Epithelial cell of esophagus (primary cell): ENCODE measurements around the gene SPAG16.
A peak's percentile ranks its signal among the peaks of the same experiment; 100 is the strongest.

Source experiments
- DNase-seq: peaks from one replicate; pipeline ENCODE4 v3.0.0; 2010; ENCODE audit warnings: low read depth
- H3K4me3 ChIP-seq: 2 replicates; pipeline ENCODE4 v1.5.1; 2011; ENCODE audit warnings: mild to moderate bottlenecking, low read length, control low read depth
- CTCF ChIP-seq: IDR thresholded peaks from 2 replicates; pipeline ENCODE4 v1.5.1; 2011; ENCODE audit warnings: low read depth, mild to moderate bottlenecking, low read length, control low read depth, inconsistent platforms; ENCODE audit not compliant: insufficient read depth; ENCODE audit errors: missing control alignments

The SPAG16 gene

DNA sequence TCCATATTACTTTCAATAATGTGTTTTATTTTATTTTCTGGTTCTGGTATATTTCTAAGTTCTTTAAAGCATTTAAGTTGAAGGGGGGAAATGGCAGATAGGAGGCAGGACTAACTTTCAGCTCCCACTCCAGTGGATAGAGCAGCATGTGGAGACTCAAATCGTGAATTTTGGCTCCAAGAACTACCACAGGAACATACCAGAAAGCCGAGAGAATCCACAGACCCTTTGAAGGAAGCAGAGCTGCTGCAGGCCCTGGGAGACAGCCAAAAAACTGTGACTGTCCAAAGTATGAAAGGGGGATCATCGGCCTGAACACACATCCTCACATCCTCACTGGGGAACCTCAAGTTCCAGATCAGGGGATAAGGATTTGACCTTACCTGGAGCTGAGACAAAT lies 919.0 kb downstream of the SPAG16 start:
- no peak overlapping the region for H3K4me3 ChIP-seq
- TF ChIP-seq CTCF = no peak
- DNase-seq = no peak

DNA sequence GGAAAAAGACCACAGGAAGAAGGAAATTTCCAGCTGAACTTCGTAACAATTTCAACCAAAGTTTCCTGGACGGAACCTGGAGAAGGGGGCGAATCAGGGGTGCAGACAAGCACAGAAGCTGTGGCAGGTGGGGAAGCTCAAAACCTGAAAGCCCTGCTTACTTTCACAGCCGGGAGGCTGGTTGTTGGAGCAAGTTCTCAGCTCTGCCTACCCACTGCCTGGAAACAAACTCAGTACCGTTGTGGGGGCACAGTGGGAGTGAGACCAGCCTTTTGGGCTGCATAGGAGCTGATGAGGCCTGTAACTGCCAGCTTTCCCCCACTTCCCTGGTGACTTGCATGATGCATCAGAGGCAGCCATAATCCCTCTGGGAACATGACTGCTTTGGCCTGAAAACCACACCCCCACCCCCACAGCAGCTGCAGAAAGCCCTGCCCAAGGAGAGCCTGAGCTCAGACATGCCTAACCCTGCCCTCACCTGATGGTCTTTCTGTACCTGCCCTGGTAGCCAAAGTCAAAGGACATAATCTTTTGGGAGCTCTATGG lies 919.6 kb downstream of the SPAG16 start:
- TF ChIP-seq CTCF = no peak
- DNase-seq = peak; percentile 89

DNA sequence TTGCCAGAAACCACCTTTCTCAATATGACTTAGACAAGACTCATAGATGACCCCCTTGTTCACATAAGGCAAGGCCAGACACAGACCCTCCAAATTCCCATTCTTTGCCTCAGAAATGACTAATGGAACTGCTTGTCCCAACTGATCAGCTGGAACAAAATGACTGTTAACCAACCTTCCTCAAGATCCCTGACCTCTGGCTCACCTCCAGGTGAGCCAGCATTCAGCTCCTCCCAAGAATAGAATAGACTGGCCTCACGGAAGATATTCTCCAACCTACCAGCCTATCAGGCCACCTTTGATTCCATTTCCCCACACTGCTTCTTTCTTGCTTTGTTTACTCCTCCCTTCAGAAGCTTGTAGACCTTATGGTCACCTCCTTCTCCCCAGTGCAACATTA lies 930.8 kb downstream of the SPAG16 start:
- DNase-seq = peak; percentile 63
- TF ChIP-seq CTCF = no peak

More for the DNA sequence above, 919.6 kb downstream of the SPAG16 start:
- no peak overlapping the region for H3K4me3 ChIP-seq

GRCh38 chr2:214217136-214217535 lies 932.9 kb downstream of the SPAG16 start:
- no peak for TF ChIP-seq CTCF
- no peak for DNase-seq
- H3K4me3 ChIP-seq = no peak overlapping the region

More for the DNA sequence above, 930.8 kb downstream of the SPAG16 start:
- H3K4me3 ChIP-seq = no peak overlapping the region

DNA sequence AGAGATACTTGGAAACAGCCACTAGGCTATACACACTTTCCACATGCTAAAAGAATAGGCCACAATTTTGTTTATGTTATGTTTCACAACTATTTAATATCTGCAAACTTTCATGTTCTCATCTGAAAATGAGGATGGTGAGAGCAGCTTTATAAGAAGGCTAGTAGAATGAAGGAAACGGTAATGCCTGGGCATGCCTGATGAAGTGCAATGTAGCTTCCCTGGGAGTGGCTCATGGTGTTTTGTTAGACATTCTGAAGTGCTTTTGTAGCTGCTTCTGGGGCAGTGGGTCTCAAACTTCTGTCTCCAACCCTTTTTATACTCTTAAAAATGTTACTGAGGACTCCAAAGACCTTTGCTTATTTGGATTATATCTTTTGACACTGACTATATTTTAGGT lies 933.3 kb downstream of the SPAG16 start:
- peak; percentile 62 for DNase-seq
- no peak overlapping the region for H3K4me3 ChIP-seq
- no peak for TF ChIP-seq CTCF

- no peak for TF ChIP-seq CTCF
- no peak overlapping the region for H3K4me3 ChIP-seq
- DNase-seq = no peak
These were observed 936.0 kb downstream of the SPAG16 start for GRCh38 chr2:214220251-214220650.

- H3K4me3 ChIP-seq = no peak overlapping the region
- no peak for DNase-seq
- no peak for TF ChIP-seq CTCF
These were observed 941.8 kb downstream of the SPAG16 start for GRCh38 chr2:214226061-214226460.
